Osteoblast (primary cell): ENCODE results near the gene REM2. TPM values are rescaled to one million over a fixed set of nuclear protein-coding genes. Genes with fewer than 3 reads are reported as not detected.

Experiments used
- DNase-seq: peaks from one replicate; pipeline ENCODE4 v3.0.0; 2011; ENCODE audit warnings: low spot score, mixed read lengths; ENCODE audit not compliant: insufficient read length; ENCODE audit errors: missing footprints
- H2AFZ ChIP-seq: 2 replicates; pipeline ENCODE4 v1.6.0; 2011; ENCODE audit warnings: mild to moderate bottlenecking, low read length
- H3K27ac ChIP-seq: 2 replicates; pipeline ENCODE4 v1.5.1; 2011; ENCODE audit warnings: mild to moderate bottlenecking, low read depth, low read length, moderate library complexity
- H3K27me3 ChIP-seq: 2 replicates; pipeline ENCODE4 v1.6.0; 2012; ENCODE audit warnings: mild to moderate bottlenecking, control low read depth, inconsistent platforms, low read length, moderate library complexity; ENCODE audit not compliant: insufficient read depth
- H3K36me3 ChIP-seq: 2 replicates; pipeline ENCODE4 v1.5.1; 2011; ENCODE audit warnings: mild to moderate bottlenecking, low read length, control low read depth, moderate library complexity; ENCODE audit not compliant: insufficient read depth
- H3K4me1 ChIP-seq: 2 replicates; pipeline ENCODE4 v1.5.1; 2011; ENCODE audit warnings: mild to moderate bottlenecking, low read length, control low read depth, moderate library complexity; ENCODE audit not compliant: insufficient read depth
- H3K4me2 ChIP-seq: 2 replicates; pipeline ENCODE4 v1.6.0; 2011; ENCODE audit warnings: mild to moderate bottlenecking, low read length; ENCODE audit not compliant: insufficient read depth
- H3K4me3 ChIP-seq: fragments of 200-600 bp; sonication (generic); 3 replicates; pipeline ENCODE4 v1.5.1; 2012; ENCODE audit warnings: mild to moderate bottlenecking, low read length, inconsistent platforms; ENCODE audit not compliant: insufficient read depth
- H3K79me2 ChIP-seq: 2 replicates; pipeline ENCODE4 v1.6.0; 2012; ENCODE audit warnings: mild to moderate bottlenecking, low read length, control low read depth, inconsistent platforms; ENCODE audit not compliant: insufficient read depth
- H3K9me3 ChIP-seq: 2 replicates; pipeline ENCODE4 v1.5.1; 2011; ENCODE audit warnings: low read depth, low read length, control low read depth
- H4K20me1 ChIP-seq: 2 replicates; pipeline ENCODE4 v1.6.0; 2012; ENCODE audit warnings: mild to moderate bottlenecking, low read length, control low read depth; ENCODE audit not compliant: insufficient read depth
- total RNA-seq: library from RNA; depleted of rRNA; stranded (reverse); fragments of >200 nt; gene quantifications from 2 replicates; pipeline ENCODE4 v1.2.3, GENCODE V29; 2012
- TF ChIP-seq, protein P1 (sequence below): IDR thresholded peaks from 2 replicates; pipeline ENCODE4 v1.5.1; 2011; ENCODE audit warnings: mild to moderate bottlenecking, low read depth, low read length, moderate library complexity; ENCODE audit errors: extremely low read depth

Gene REM2
- total RNA-seq, 1 donor = 0.36 TPM

- Histone ChIP-seq H4K20me1 (no peaks in the 10 kb centered on the region), H2AFZ (no peak overlapping the region), H3K36me3 (no peaks in the 10 kb centered on the region), H3K9me3 (no peaks in the 10 kb centered on the region), H3K27me3 (no peaks in the 10 kb centered on the region), H3K79me2 (peaks cover 4% of the 10 kb centered on the region), H3K4me3 (no peak overlapping the region), H3K4me2 (no peak overlapping the region), H3K27ac (no peak overlapping the region), H3K4me1 (peaks cover 8% of the 10 kb centered on the region)
- DNase-seq = peak; percentile 68
- TF ChIP-seq, protein P1, sequence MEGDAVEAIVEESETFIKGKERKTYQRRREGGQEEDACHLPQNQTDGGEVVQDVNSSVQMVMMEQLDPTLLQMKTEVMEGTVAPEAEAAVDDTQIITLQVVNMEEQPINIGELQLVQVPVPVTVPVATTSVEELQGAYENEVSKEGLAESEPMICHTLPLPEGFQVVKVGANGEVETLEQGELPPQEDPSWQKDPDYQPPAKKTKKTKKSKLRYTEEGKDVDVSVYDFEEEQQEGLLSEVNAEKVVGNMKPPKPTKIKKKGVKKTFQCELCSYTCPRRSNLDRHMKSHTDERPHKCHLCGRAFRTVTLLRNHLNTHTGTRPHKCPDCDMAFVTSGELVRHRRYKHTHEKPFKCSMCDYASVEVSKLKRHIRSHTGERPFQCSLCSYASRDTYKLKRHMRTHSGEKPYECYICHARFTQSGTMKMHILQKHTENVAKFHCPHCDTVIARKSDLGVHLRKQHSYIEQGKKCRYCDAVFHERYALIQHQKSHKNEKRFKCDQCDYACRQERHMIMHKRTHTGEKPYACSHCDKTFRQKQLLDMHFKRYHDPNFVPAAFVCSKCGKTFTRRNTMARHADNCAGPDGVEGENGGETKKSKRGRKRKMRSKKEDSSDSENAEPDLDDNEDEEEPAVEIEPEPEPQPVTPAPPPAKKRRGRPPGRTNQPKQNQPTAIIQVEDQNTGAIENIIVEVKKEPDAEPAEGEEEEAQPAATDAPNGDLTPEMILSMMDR = no peak
Observed at GRCh38 chr14:22884076-22884737, 1.2 kb downstream of the REM2 start.

GRCh38 chr14:22884738-22885523, 1.9 kb downstream of the REM2 start:
- DNase-seq = peak; percentile 51

GRCh38 chr14:22885975-22886374, 3.0 kb downstream of the REM2 start:
- no peak for DNase-seq
- Histone ChIP-seq H3K9me3 (no peaks in the 10 kb centered on the region), H3K4me3 (no peak overlapping the region), H3K27ac (no peak overlapping the region), H3K79me2 (peaks cover 4% of the 10 kb centered on the region), H3K27me3 (no peaks in the 10 kb centered on the region), H3K4me1 (peaks cover 8% of the 10 kb centered on the region), H4K20me1 (no peaks in the 10 kb centered on the region), H2AFZ (peak overlapping the region; percentile 84), H3K4me2 (peak overlapping the region; percentile 83), H3K36me3 (no peaks in the 10 kb centered on the region)
- TF ChIP-seq, protein P1 = no peak

More at GRCh38 chr14:22884738-22885523, 1.9 kb downstream of the REM2 start:
- peaks cover 4% of the 10 kb centered on the region for H3K79me2 ChIP-seq
- H3K9me3 ChIP-seq = no peaks in the 10 kb centered on the region
- no peak overlapping the region for H3K4me2 ChIP-seq
- H3K4me1 ChIP-seq = peaks cover 8% of the 10 kb centered on the region
- H3K4me3 ChIP-seq = no peak overlapping the region
- no peaks in the 10 kb centered on the region for H4K20me1 ChIP-seq
- H3K36me3 ChIP-seq = no peaks in the 10 kb centered on the region
- TF ChIP-seq, protein P1 = no peak
- H3K27ac ChIP-seq = no peak overlapping the region
- no peak overlapping the region for H2AFZ ChIP-seq
- H3K27me3 ChIP-seq = no peaks in the 10 kb centered on the region
